SK-N-SH treated with all-trans-retinoic acid at 6 μM for 48 hours (cell line): ENCODE data around the gene SRSF8.
"Not testable (repeated sequence)": the region's sequence is repeated elsewhere in the genome, so short reads cannot be mapped to it uniquely, and the experiment has no call there.

ENCODE experiments used
- ISL1 ChIP-seq: fragments of 250-450 bp; sonication (Bioruptor Pico); IDR thresholded peaks from 2 replicates; pipeline ENCODE4 v2.1.2; 2022; ENCODE audit warnings: mild to moderate bottlenecking, moderate library complexity
- OSR1 ChIP-seq: fragments of 250-450 bp; sonication (Bioruptor Pico); IDR thresholded peaks from 2 replicates; pipeline ENCODE4 v1.8.0; 2022; ENCODE audit warnings: moderate library complexity, mild to moderate bottlenecking, inconsistent platforms
- TCF4 ChIP-seq: fragments of 250-450 bp; sonication (Bioruptor Pico); IDR thresholded peaks from 2 replicates; pipeline ENCODE4 v1.8.0; 2021; ENCODE audit warnings: mild to moderate bottlenecking, moderate library complexity, borderline replicate concordance
- ZNF70 ChIP-seq: fragments of 450-650 bp; formaldehyde crosslinking; IDR thresholded peaks from 2 replicates; pipeline ENCODE4 v1.5.0; 2020; ENCODE audit warnings: mild to moderate bottlenecking, moderate library complexity

- TF ChIP-seq ZNF70 (CRISPR knock-in tag); ISL1; OSR1 (CRISPR knock-in tag); TCF4 (CRISPR knock-in tag): not testable (repeated sequence)
Measured at GRCh38 chr11:95021468-95021867, 45.3 kb upstream of the SRSF8 start.
